Measurements from ENCODE around the gene ADCYAP1. TPM values are rescaled to one million over a fixed set of nuclear protein-coding genes. Genes with fewer than 3 reads are reported as not detected.

ADCYAP1 gene
- total RNA-seq, 1 experiment from 2014 or later = not detected

GRCh38 chr18:875912-876311 lies 28.8 kb upstream of the ADCYAP1 start:
- no peak overlapping the region for H3K27ac ChIP-seq (ENCODE audit: insufficient read length, low read depth, low read length)

More at GRCh38 chr18:875912-876311, 28.8 kb upstream of the ADCYAP1 start:
- DNase-seq = no peak
- no peaks in the 10 kb centered on the region for H3K4me1 Mint-ChIP-seq
- no peak overlapping the region for H2BK120ac ChIP-seq (ENCODE audit: low read depth, low read length, poor library complexity, severe bottlenecking)
- H3K56ac ChIP-seq (ENCODE audit: insufficient read length, low read depth, low read length) = no peak overlapping the region
- H4K8ac ChIP-seq (replicated peaks; ENCODE audit: insufficient read length, low read depth, low read length) = no peak overlapping the region
- peaks cover 10% of the 10 kb centered on the region for H3K27me3 Mint-ChIP-seq (ENCODE audit: low read depth)
- no peak overlapping the region for H4K5ac ChIP-seq (ENCODE audit: insufficient read length, low read depth, low read length)
- no peak overlapping the region for H3K27ac Mint-ChIP-seq
- H3K27me3 ChIP-seq (ENCODE audit: insufficient read depth, low read length) = no peaks in the 10 kb centered on the region
- TF ChIP-seq CTCF (conservative IDR thresholded peaks at IDR 0.05) = no peak
- H3K4me2 ChIP-seq (ENCODE audit: insufficient read depth, insufficient read length, low read length) = no peak overlapping the region
- H3K9ac ChIP-seq (ENCODE audit: extremely low read depth, insufficient read length, low read length) = no peak overlapping the region
- H3K4me3 Mint-ChIP-seq = no peak overlapping the region
- H3T11ph ChIP-seq (ENCODE audit: low read length) = no peak overlapping the region
- H3K36me3 Mint-ChIP-seq (ENCODE audit: insufficient read depth in 1 of 3, low read depth in 3 of 3) = no peaks in the 10 kb centered on the region; a peak in 1 of 7 replicates
- H3K9me3 Mint-ChIP-seq = peaks cover 9 to 16% of the 10 kb centered on the region in 2 experiments; a peak in 3 of 5 replicates
- no peak overlapping the region for H2BK5ac ChIP-seq (ENCODE audit: insufficient read length, low read length)
- H4K91ac ChIP-seq (ENCODE audit: insufficient read length, low read depth, low read length) = no peak overlapping the region
- no peaks in the 10 kb centered on the region for H3K4me1 ChIP-seq (ENCODE audit: insufficient read depth, low read length)
- H3K23ac ChIP-seq (ENCODE audit: insufficient read length, low read depth, low read length) = no peak overlapping the region
- H3K9me3 ChIP-seq (ENCODE audit: control insufficient read depth, low read depth, low read length) = no peaks in the 10 kb centered on the region
- no peak overlapping the region for H3K4ac ChIP-seq (ENCODE audit: low read depth, low read length)
- H3K79me2 ChIP-seq (ENCODE audit: insufficient read depth, low read length) = no peaks in the 10 kb centered on the region
- no peaks in the 10 kb centered on the region for H4K20me1 ChIP-seq (ENCODE audit: control insufficient read depth, insufficient read depth, insufficient read length)
- H2BK20ac ChIP-seq (ENCODE audit: low read depth, low read length, poor library complexity, severe bottlenecking) = no peak overlapping the region
- H2AFZ ChIP-seq (ENCODE audit: low read length) = no peak overlapping the region
- no peak overlapping the region for H3K14ac ChIP-seq (ENCODE audit: insufficient read depth, low read length)
- no peak overlapping the region for H2BK12ac ChIP-seq (ENCODE audit: insufficient read length, low read depth, low read length)
- H3K79me1 ChIP-seq (ENCODE audit: insufficient read depth, low read depth, low read length, poor library complexity, severe bottlenecking) = no peaks in the 10 kb centered on the region
- no peak overlapping the region for H2AK5ac ChIP-seq (ENCODE audit: insufficient read length, low read length)
- no peak overlapping the region for H3K18ac ChIP-seq (ENCODE audit: insufficient read length, low read depth, low read length)
- no peaks in the 10 kb centered on the region for H3K23me2 ChIP-seq (ENCODE audit: insufficient read length, low read depth, low read length, poor library complexity, severe bottlenecking)
- H2BK15ac ChIP-seq (ENCODE audit: low read depth, low read length) = no peak overlapping the region
